H1 (cell line): ENCODE measurements around the gene SLC6A3. TPM values are rescaled to one million over a fixed set of nuclear protein-coding genes. Genes with fewer than 3 reads are reported as not detected.

Source experiments
- CTCF ChIA-PET: fragments of 300-600 bp; sonication (Branson Sonifier 250); formaldehyde crosslinking; loops from one replicate; lab custom pipeline; 2021; ENCODE audit not compliant: partially characterized antibody; lab: Charles Lee
- POLR2A ChIA-PET: fragments of 300-600 bp; sonication (Branson Sonifier 250); formaldehyde crosslinking; loops from one replicate; lab custom pipeline; 2021; ENCODE audit warnings: inconsistent platforms; ENCODE audit not compliant: partially characterized antibody; lab: Charles Lee
- DNase-seq, 2 experiments: peaks; one replicate each; pipeline versions ENCODE4 v3.0.0 to v3.0.0-alpha.2; 2010 to 2022; ENCODE audit warnings: low spot score in 2 of 2, low read depth in 1 of 2, mixed read lengths in 1 of 2
- FAIRE-seq: peaks from 2 replicates; lab custom pipeline; 2011; peaks lifted over from hg19 to GRCh38; lab: Jason Lieb, UNC
- H2AFZ ChIP-seq: 2 replicates; pipeline ENCODE4 v1.8.1; 2012; ENCODE audit warnings: low read length, inconsistent platforms
- H2AK5ac ChIP-seq: 2 replicates; pipeline ENCODE4 v1.6.1; 2013; ENCODE audit warnings: low read depth, low read length
- H2BK120ac ChIP-seq: replicated peaks from 2 replicates; pipeline ENCODE3; 2013; ENCODE audit warnings: low read depth, low read length, inconsistent platforms
- H2BK12ac ChIP-seq: 2 replicates; pipeline ENCODE4 v1.6.1; 2013; ENCODE audit warnings: low read depth, low read length
- H2BK15ac ChIP-seq: 2 replicates; pipeline ENCODE4 v1.6.1; 2013; ENCODE audit warnings: low read length
- H2BK20ac ChIP-seq: 2 replicates; pipeline ENCODE4 v1.6.1; 2013; ENCODE audit warnings: low read length
- H2BK5ac ChIP-seq: 2 replicates; pipeline ENCODE4 v1.6.1; 2013; ENCODE audit warnings: low read depth, low read length
- H3K14ac ChIP-seq: 2 replicates; pipeline ENCODE4 v1.6.1; 2013; ENCODE audit warnings: inconsistent platforms; ENCODE audit not compliant: insufficient read length
- H3K18ac ChIP-seq: 2 replicates; pipeline ENCODE4 v1.6.1; 2013; ENCODE audit warnings: low read length; ENCODE audit errors: extremely low read depth
- H3K23ac ChIP-seq: 2 replicates; pipeline ENCODE4 v1.6.1; 2013; ENCODE audit warnings: inconsistent platforms; ENCODE audit not compliant: insufficient read length
- H3K23me2 ChIP-seq: 2 replicates; pipeline ENCODE4 v1.6.1; 2013; ENCODE audit warnings: low read depth, low read length
- H3K27ac ChIP-seq: 2 replicates; pipeline ENCODE4 v1.6.1; 2011; ENCODE audit warnings: low read depth, low read length, inconsistent platforms
- H3K27me3 ChIP-seq, 4 experiments: replicated peaks in 1 of 4; 1 replicate in 1 of 4; 2 replicates in 3 of 4; pipeline versions ENCODE4 v1.6.1 to v1.8.1; 2011 to 2013; ENCODE audit warnings: low read length in 3 of 4, mild to moderate bottlenecking in 3 of 4, inconsistent platforms in 2 of 4, mixed read lengths in 2 of 4, moderate library complexity in 1 of 4; ENCODE audit not compliant: control insufficient read depth in 3 of 4, insufficient read depth in 3 of 4; ENCODE audit errors: extremely low read depth in 1 of 4
- H3K36me3 ChIP-seq, 4 experiments: 2 replicates each; pipeline versions ENCODE4 v1.6.1 to v1.8.1; 2011 to 2013; ENCODE audit warnings: mild to moderate bottlenecking in 4 of 4, low read length in 3 of 4, moderate library complexity in 2 of 4, control low read depth in 1 of 4, inconsistent platforms in 1 of 4; ENCODE audit not compliant: insufficient read depth in 4 of 4, control insufficient read depth in 2 of 4
- H3K4ac ChIP-seq: replicated peaks from 2 replicates; pipeline ENCODE3; 2013; ENCODE audit warnings: low read length, low read depth, mixed read lengths, inconsistent platforms; ENCODE audit not compliant: insufficient read length
- H3K4me1 ChIP-seq, 4 experiments: replicated peaks in 1 of 4; 1 replicate in 1 of 4; 2 replicates in 3 of 4; pipeline versions ENCODE4 v1.6.1 to v1.8.1; 2011 to 2013; ENCODE audit warnings: low read length in 3 of 4, inconsistent platforms in 2 of 4, mixed read lengths in 1 of 4; ENCODE audit not compliant: insufficient read depth in 4 of 4, control insufficient read depth in 3 of 4
- H3K4me2 ChIP-seq, 2 experiments: 2 replicates each; pipeline versions ENCODE4 v1.6.1 to v1.8.1; 2011 to 2013; ENCODE audit warnings: low read depth in 2 of 2, low read length in 2 of 2, control low read depth in 1 of 2, inconsistent platforms in 1 of 2, mild to moderate bottlenecking in 1 of 2; ENCODE audit not compliant: insufficient read depth in 1 of 2
- H3K4me3 ChIP-seq, 4 experiments: fragments of 200-600, 300-600 bp in 1 of 4; sonication (generic), shearing (Covaris generic), sonication (Bioruptor Twin) in 1 of 4; 2 replicates each; pipeline versions ENCODE4 v1.5.1 to v1.8.1; 2011 to 2016; ENCODE audit warnings: low read length in 4 of 4, low read depth in 3 of 4, control low read depth in 2 of 4, inconsistent platforms in 2 of 4, mild to moderate bottlenecking in 2 of 4, mixed read lengths in 1 of 4, moderate library complexity in 1 of 4; ENCODE audit not compliant: insufficient read depth in 2 of 4; ENCODE audit errors: extremely low read depth in 1 of 4
- H3K56ac ChIP-seq: replicated peaks from 2 replicates; pipeline ENCODE3; 2013; ENCODE audit warnings: low read depth, mild to moderate bottlenecking, mixed read lengths, low read length, inconsistent platforms; ENCODE audit not compliant: insufficient read length
- H3K79me1 ChIP-seq: 2 replicates; pipeline ENCODE4 v1.6.1; 2013; ENCODE audit warnings: low read depth, low read length, control low read depth
- H3K79me2 ChIP-seq, 2 experiments: 2 replicates each; pipeline versions ENCODE4 v1.6.1 to v1.8.1; 2012 to 2013; ENCODE audit warnings: low read length in 2 of 2, mild to moderate bottlenecking in 2 of 2, inconsistent platforms in 1 of 2; ENCODE audit not compliant: insufficient read depth in 2 of 2, control insufficient read depth in 1 of 2
- H3K9ac ChIP-seq, 4 experiments: replicated peaks in 1 of 4; 1 replicate in 1 of 4; 2 replicates in 3 of 4; pipeline versions ENCODE4 v1.6.1 to v1.8.1; 2011 to 2013; ENCODE audit warnings: low read depth in 3 of 4, low read length in 3 of 4, control low read depth in 2 of 4, mild to moderate bottlenecking in 2 of 4, moderate library complexity in 2 of 4, inconsistent platforms in 1 of 4; ENCODE audit errors: extremely low read depth in 1 of 4
- H3K9me3 ChIP-seq, 2 experiments: 2 replicates each; pipeline versions ENCODE4 v1.6.1 to v1.8.1; 2012 to 2013; ENCODE audit warnings: mild to moderate bottlenecking in 2 of 2, moderate library complexity in 2 of 2, control low read depth in 1 of 2, inconsistent platforms in 1 of 2, low read depth in 1 of 2, low read length in 1 of 2, mixed read lengths in 1 of 2; ENCODE audit not compliant: insufficient read depth in 2 of 2
- H4K20me1 ChIP-seq, 2 experiments: replicated peaks in 1 of 2; 2 replicates each; pipeline versions ENCODE3 to v1.8.1; 2011 to 2013; ENCODE audit warnings: inconsistent platforms in 2 of 2, low read length in 2 of 2, mild to moderate bottlenecking in 1 of 2; ENCODE audit not compliant: insufficient read depth in 2 of 2, control insufficient read depth in 1 of 2
- H4K5ac ChIP-seq: 2 replicates; pipeline ENCODE4 v1.6.1; 2013; ENCODE audit warnings: low read length, low read depth, mixed read lengths, inconsistent platforms; ENCODE audit not compliant: insufficient read length
- H4K8ac ChIP-seq: 2 replicates; pipeline ENCODE4 v1.8.0; 2013; ENCODE audit warnings: mild to moderate bottlenecking, moderate library complexity, low read length, inconsistent platforms; ENCODE audit not compliant: insufficient read depth; ENCODE audit errors: extremely low read depth
- H4K91ac ChIP-seq: replicated peaks from 2 replicates; pipeline ENCODE3; 2013; ENCODE audit warnings: low read length, mixed read lengths, inconsistent platforms; ENCODE audit not compliant: insufficient read length
- CBX5 ChIP-seq: fragments of 300-800, 300-1000 bp; sonication (generic); IDR thresholded peaks from 2 replicates; pipeline ENCODE4 v1.7.1; 2016; ENCODE audit warnings: antibody characterized with exemption, low read length, low read depth
- CTCF ChIP-seq, 3 experiments: IDR thresholded peaks; 1 replicate in 2 of 3; 2 replicates in 1 of 3; pipeline versions ENCODE4 v1.5.1 to v1.6.1; 2011; ENCODE audit warnings: low read length in 3 of 3, mild to moderate bottlenecking in 3 of 3, inconsistent platforms in 2 of 3, low read depth in 1 of 3, moderate library complexity in 1 of 3; ENCODE audit not compliant: insufficient read depth in 1 of 3; ENCODE audit errors: control extremely low read depth in 1 of 3
- E2F6 ChIP-seq: IDR thresholded peaks from 2 replicates; pipeline ENCODE4 v1.6.1; 2012; ENCODE audit warnings: inconsistent platforms
- EGR1 ChIP-seq: IDR thresholded peaks from 2 replicates; pipeline ENCODE4 v1.6.1; 2011; ENCODE audit warnings: low read depth, low read length, borderline replicate concordance
- HDAC2 ChIP-seq, 2 experiments: fragments of 300-600 bp in 1 of 2; sonication (generic) in 1 of 2; IDR thresholded peaks; 2 replicates each; pipeline ENCODE4 v1.6.1; 2011 to 2012; ENCODE audit warnings: low read depth in 2 of 2, low read length in 2 of 2, mild to moderate bottlenecking in 2 of 2, moderate library complexity in 2 of 2, borderline replicate concordance in 1 of 2, inconsistent platforms in 1 of 2
- JUN ChIP-seq: IDR thresholded peaks from 2 replicates; pipeline ENCODE4 v1.6.1; 2011; ENCODE audit warnings: low read depth, mild to moderate bottlenecking, improper control_type of control experiment, low read length
- PHF8 ChIP-seq: fragments of 200-600 bp; sonication (generic); conservative IDR thresholded peaks from 2 replicates; pipeline ENCODE4 v1.7.1; 2012; ENCODE audit warnings: low read depth, mild to moderate bottlenecking, inconsistent platforms, low read length, moderate library complexity
- YY1 ChIP-seq: IDR thresholded peaks from 2 replicates; pipeline ENCODE4 v1.6.1; 2011; ENCODE audit warnings: low read depth, mild to moderate bottlenecking, low read length
- WGBS, 2 experiments: shearing (Covaris generic) in 1 of 2; methylation state at CpG; one replicate each; pipeline versions ENCODE4 v1.1.6 to v1.1.7; 2013 to 2015; ENCODE audit warnings: low lambda C conversion rate in 2 of 2, mixed read lengths in 2 of 2, inconsistent platforms in 1 of 2, low coverage in 1 of 2, missing lambda C conversion rate in 1 of 2; ENCODE audit not compliant: insufficient replicate concordance in 2 of 2, insufficient coverage in 1 of 2, insufficient read length in 1 of 2; ENCODE audit errors: extremely low coverage in 1 of 2, missing lambda C conversion rate in 1 of 2; 5-methylcytosine and 5-hydroxymethylcytosine counted together
- polyA plus RNA-seq, 7 experiments: library from polyadenylated mRNA; depleted of rRNA in 3 of 7; stranded (reverse) in 5 of 7; unstranded in 2 of 7; fragments of >200 nt in 5 of 7; fragments of 200-250 nt in 2 of 7; gene quantifications; 1 replicate in 5 of 7; 2 replicates in 1 of 7; 4 replicates in 1 of 7; pipeline versions ENCODE4 v1.2.1 to v1.2.3, GENCODE V29; 2011 to 2013; ENCODE audit warnings: missing spikeins in 2 of 7, mixed read lengths in 2 of 7
- total RNA-seq: library from RNA; stranded (reverse); fragmentation: NEBNext Ultra II Directional; extraction: Animal tissue kit (Norgen Biotek cat#: 25700); gene quantifications from 2 replicates; pipeline ENCODE4 v1.2.1, GENCODE V29; 2021

The SLC6A3 gene
- total and polyA plus RNA-seq, 2 of the 8 experiments (the other 6 are each of a cell fraction or from before 2014, with no cell fraction given): 0.48 to 0.91 TPM

GRCh38 chr5:1412621-1413020 is 32.6 kb downstream of the SLC6A3 start:
- no peaks in the 10 kb centered on the region for H3K27me3 ChIP-seq
- no peak overlapping the region for H4K8ac ChIP-seq
- no peak overlapping the region; the same call in 1 of the 2 replicates for H2BK12ac ChIP-seq
- H4K20me1 ChIP-seq: peaks cover 0 to 7% of the 10 kb centered on the region in 2 experiments
- FAIRE-seq: no peak
- no peak overlapping the region for H3K56ac ChIP-seq
- H2AK5ac ChIP-seq: no peak overlapping the region
- H3K4me1 ChIP-seq: peaks cover 0 to 14% (median 8%) of the 10 kb centered on the region in 4 experiments; a peak in 5 of 7 replicates
- H2BK15ac ChIP-seq: no peak overlapping the region
- no peak overlapping the region for H3K4ac ChIP-seq
- no peak overlapping the region for H2BK20ac ChIP-seq
- no peak overlapping the region for H3K18ac ChIP-seq
- no peak overlapping the region for H3K23ac ChIP-seq
- DNase-seq: no peak
- H3K36me3 ChIP-seq: no peaks in the 10 kb centered on the region
- CTCF ChIA-PET: interaction anchor here (0.6 to 1.4 kb wide), 2 partner anchors 58 to 718 kb away, joined by 3 read pairs; no protein-coding TSS in a partner anchor
- no peak overlapping the region for H4K5ac ChIP-seq
- H3K27ac ChIP-seq: no peak overlapping the region
- POLR2A ChIA-PET: interaction anchor here (0.6 to 1.1 kb wide), 3 partner anchors 32 to 118 kb away, joined by 3 to 4 read pairs (median 3); partner anchors contain the start of gene TERT
- H3K9me3 ChIP-seq: no peaks in the 10 kb centered on the region
- no peak overlapping the region for H2BK120ac ChIP-seq
- H3K4me3 ChIP-seq: no peak overlapping the region
- H4K91ac ChIP-seq: no peak overlapping the region
- H3K9ac ChIP-seq: no peak overlapping the region
- H3K14ac ChIP-seq: no peak overlapping the region
- no peaks in the 10 kb centered on the region for H3K79me2 ChIP-seq
- 79% methylated on average over 10 of the region's 10 CpGs; no CpG with 5 or more reads in 1 of the 2 experiments for WGBS, 2 experiments
- no peak overlapping the region for H3K4me2 ChIP-seq
- no peak overlapping the region for H2BK5ac ChIP-seq
- H3K23me2 ChIP-seq: 0 out of 2 replicates have a peak, but pooled peaks cover 2% of the 10 kb centered on the region
- no peaks in the 10 kb centered on the region for H3K79me1 ChIP-seq
- no peak overlapping the region for H2AFZ ChIP-seq
- TF ChIP-seq JUN (no peak), YY1 (no peak), HDAC2 (IDR thresholded peaks at IDR 0.05; ENCODE audit: borderline replicate concordance in 1 of 2, low read depth in 2 of 2, low read length in 2 of 2) (no peak), E2F6 (no peak), EGR1 (no peak), PHF8 (no peak), CTCF (IDR thresholded peaks at IDR 0.05; ENCODE audit: control extremely low read depth in 1 of 3, insufficient read depth in 1 of 3, low read depth in 1 of 3, low read length in 3 of 3) (no peak), CBX5 (no peak)
